ENCODE measurements around the gene ZNF219.

GRCh38 chr14:21101802-21102413 is 3.5 kb upstream of the ZNF219 start:
- TF ChIP-seq STAT6 (CRISPR knock-in tag; conservative IDR thresholded peaks at IDR 0.05; ENCODE audit: low read depth) (no peak), RORB (CRISPR knock-in tag; IDR thresholded peaks at IDR 0.05) (no peak)

All from WTC11 (cell line).